ENCODE data around the gene FADS2. TPM values are rescaled to one million over a fixed set of nuclear protein-coding genes. Genes with fewer than 3 reads are reported as not detected.

FADS2 gene
- total and polyA plus RNA-seq, 10 of the 15 experiments (the other 5 are each of a cell fraction or from before 2014, with no cell fraction given), result 3.3 to 313 (median 149) TPM

DNA sequence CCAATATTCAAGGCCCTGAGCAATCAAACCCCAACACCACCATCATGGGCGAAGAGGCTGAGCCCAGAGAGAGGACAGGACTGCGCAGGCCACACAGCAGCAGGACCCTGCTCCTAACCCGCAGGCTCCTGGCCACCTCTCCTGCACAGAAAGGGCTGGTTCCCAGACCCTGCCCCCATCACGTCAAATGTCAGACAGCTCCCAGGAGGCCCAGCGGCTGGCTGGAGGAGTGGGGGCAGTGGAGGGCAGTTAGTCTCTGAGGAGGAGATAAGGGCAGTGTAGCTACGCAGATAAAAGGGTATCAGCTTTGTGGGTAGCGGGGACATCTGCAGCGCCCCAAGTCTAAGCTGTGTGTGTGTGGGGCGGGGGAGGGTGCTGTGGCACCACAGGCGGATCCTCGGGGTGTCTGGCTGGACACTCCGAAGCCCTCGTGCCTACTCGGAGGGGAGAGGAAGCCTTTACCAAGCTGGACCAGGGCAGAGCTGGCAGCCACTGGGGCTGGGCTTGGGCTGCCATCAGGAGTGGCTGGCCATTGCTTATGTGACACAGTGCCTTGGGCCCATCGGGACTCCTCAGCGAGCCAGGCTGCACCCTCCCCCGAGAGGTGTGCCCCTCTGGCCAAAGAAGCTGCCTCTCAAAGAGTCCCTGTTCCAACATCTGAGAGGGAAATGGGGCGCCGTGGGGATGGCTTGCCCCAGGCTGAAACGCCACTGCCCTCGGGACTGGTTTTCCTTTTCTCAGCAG lies 41.8 kb downstream of the FADS2 start:
- BruUV-seq (replicated peaks), result no TSS peak
- H3K79me2 ChIP-seq (ENCODE audit: control insufficient read depth, insufficient read depth, low read length), result no peaks in the 10 kb centered on the region
- no peak overlapping the region for H3K9ac ChIP-seq (ENCODE audit: control insufficient read depth, insufficient read depth, low read length)
- ChIA-PET RAD21 (ENCODE audit: unreplicated experiment) (interaction anchor here (0.9 to 3.3 kb wide), 8 partner anchors 11 to 239 kb away, joined by 3 to 19 read pairs (median 8); no protein-coding TSS in a partner anchor), POLR2A (interaction anchor here (0.6 kb wide), 1 partner anchor 19 kb away, joined by 5 read pairs; no protein-coding TSS in a partner anchor), CTCF (interaction anchor here (0.7 to 5.3 kb wide), 15 partner anchors 11 to 239 kb away, joined by 3 to 49 read pairs (median 4); partner anchors contain the start of genes FADS2, FEN1 and TMEM258), SMC1A (ENCODE audit: uncharacterized antibody, unreplicated experiment) (interaction anchor here (0.7 to 2.4 kb wide), 7 partner anchors 12 to 212 kb away, joined by 3 to 13 read pairs (median 9); no protein-coding TSS in a partner anchor)
- in situ Hi-C loops (cut with MboI) (no loop called here), intact Hi-C loops (cut with micrococcal nuclease; ENCODE audit: unreplicated experiment) (loop anchor here (2.0 to 5.0 kb wide), 2 partner anchors 73 to 77 kb away; no protein-coding TSS in a partner anchor)
- WGBS (ENCODE audit: insufficient coverage, insufficient replicate concordance, low lambda C conversion rate, missing lambda C conversion rate), result 64% methylated on average over 21 of the region's 21 CpGs
- DNase-seq (ENCODE audit: low read depth, low spot score) (no peak), FAIRE-seq (no peak), ATAC-seq (no peak)
- H3K9me3 ChIP-seq (replicated peaks; ENCODE audit: control insufficient read depth, insufficient read depth, low read length), result no peaks in the 10 kb centered on the region
- no peak overlapping the region for H3K4me3 ChIP-seq
- no peak overlapping the region for H3K27ac ChIP-seq (ENCODE audit: control insufficient read depth, insufficient read depth)
- peak; percentile 27; the same call in 1 of the 2 replicates for TF ChIP-seq POLR2A (IDR thresholded peaks at IDR 0.05; ENCODE audit: low read depth, low read length)
- TF ChIP-seq NR2C2 (IDR thresholded peaks at IDR 0.05; ENCODE audit: borderline replicate concordance, control insufficient read depth, insufficient read length, low read depth), result no peak
- no peak overlapping the region for H2AFZ ChIP-seq (ENCODE audit: control insufficient read depth, low read depth, low read length)
- H3K4me2 ChIP-seq (ENCODE audit: control insufficient read depth, insufficient read depth), result no peak overlapping the region
- no peaks in the 10 kb centered on the region for H3K4me1 ChIP-seq (ENCODE audit: control insufficient read depth, insufficient read depth, low read length)
- H3K27me3 ChIP-seq (replicated peaks in 1 of 2; ENCODE audit: control insufficient read depth in 2 of 2, insufficient read depth in 2 of 2, low read length in 1 of 2), result no peaks in the 10 kb centered on the region; a peak in 1 of 4 replicates
- H3K36me3 ChIP-seq (ENCODE audit: control insufficient read depth in 2 of 2, insufficient read depth in 2 of 2, low read length in 1 of 2), result peaks cover 0 to 7% of the 10 kb centered on the region in 2 experiments; a peak in 3 of 4 replicates
- H4K20me1 ChIP-seq (ENCODE audit: control insufficient read depth, insufficient read depth), result no peaks in the 10 kb centered on the region

DNA sequence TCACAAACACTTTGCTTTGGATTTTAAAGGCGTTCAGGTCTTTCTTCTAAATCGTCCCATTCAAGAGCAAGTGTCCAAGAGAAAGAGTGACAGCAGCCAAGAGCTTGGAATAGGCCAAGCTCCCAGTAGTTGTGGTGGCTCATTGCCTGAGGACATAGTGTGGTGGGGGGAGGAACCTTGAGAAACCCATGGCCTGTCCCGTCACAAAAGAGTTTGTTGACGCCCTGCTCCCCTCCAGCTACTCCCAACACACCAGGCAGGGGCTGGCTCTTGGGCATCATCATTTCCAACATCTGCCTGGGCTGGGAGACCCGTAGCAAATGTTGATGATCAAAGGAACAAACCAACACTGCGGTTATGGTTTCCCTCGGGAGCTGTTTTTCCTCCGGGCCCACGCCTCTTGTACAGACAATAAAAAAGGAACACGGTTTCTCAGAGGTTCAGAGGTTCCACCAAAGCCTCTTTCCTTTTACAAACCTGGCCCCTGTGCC lies 42.5 kb downstream of the FADS2 start:
- H3K79me2 ChIP-seq (ENCODE audit: control insufficient read depth, insufficient read depth, low read length), result no peaks in the 10 kb centered on the region
- RAD21 ChIA-PET (ENCODE audit: unreplicated experiment), result interaction anchor here (0.6 to 3.3 kb wide), 10 partner anchors 10 to 873 kb away, joined by 3 to 19 read pairs (median 6); no protein-coding TSS in a partner anchor
- no peak overlapping the region for H3K4me3 ChIP-seq
- H3K36me3 ChIP-seq (ENCODE audit: control insufficient read depth in 2 of 2, insufficient read depth in 2 of 2, low read length in 1 of 2), result peaks cover 0 to 4% of the 10 kb centered on the region in 2 experiments; a peak in 2 of 4 replicates
- no peak overlapping the region for H2AFZ ChIP-seq (ENCODE audit: control insufficient read depth, low read depth, low read length)
- no peak overlapping the region for H3K27ac ChIP-seq (ENCODE audit: control insufficient read depth, insufficient read depth)
- SMC1A ChIA-PET (ENCODE audit: uncharacterized antibody, unreplicated experiment), result interaction anchor here (0.6 to 2.4 kb wide), 9 partner anchors 11 to 238 kb away, joined by 3 to 13 read pairs (median 9); no protein-coding TSS in a partner anchor
- intact Hi-C loops (cut with micrococcal nuclease; ENCODE audit: unreplicated experiment) (loop anchor here (2.0 to 5.0 kb wide), 2 partner anchors 73 to 76 kb away; no protein-coding TSS in a partner anchor), in situ Hi-C loops (cut with MboI) (no loop called here)
- no peak overlapping the region for H3K9ac ChIP-seq (ENCODE audit: control insufficient read depth, insufficient read depth, low read length)
- POLR2A ChIA-PET, result interaction anchor here (1.2 kb wide), 1 partner anchor 78 kb away, joined by 3 read pairs; the partner anchor contains the start of gene FEN1
- no peaks in the 10 kb centered on the region for H3K9me3 ChIP-seq (replicated peaks; ENCODE audit: control insufficient read depth, insufficient read depth, low read length)
- BruUV-seq (replicated peaks), result no TSS peak
- no peaks in the 10 kb centered on the region; a peak in 1 of 4 replicates for H3K27me3 ChIP-seq (replicated peaks in 1 of 2; ENCODE audit: control insufficient read depth in 2 of 2, insufficient read depth in 2 of 2, low read length in 1 of 2)
- H4K20me1 ChIP-seq (ENCODE audit: control insufficient read depth, insufficient read depth), result no peaks in the 10 kb centered on the region
- DNase-seq (ENCODE audit: low read depth, low spot score) (no peak), FAIRE-seq (peak; percentile 27), ATAC-seq (no peak; the same call in 2 of the 3 replicates)
- no peak overlapping the region for H3K4me2 ChIP-seq (ENCODE audit: control insufficient read depth, insufficient read depth)
- peak; percentile 18 for TF ChIP-seq MEF2B (IDR thresholded peaks at IDR 0.05; ENCODE audit: partially characterized antibody, poor library complexity, severe bottlenecking)
- no peak for TF ChIP-seq SMAD5 (IDR thresholded peaks at IDR 0.05; ENCODE audit: low read depth)
- H3K4me1 ChIP-seq (ENCODE audit: control insufficient read depth, insufficient read depth, low read length), result no peaks in the 10 kb centered on the region
- WGBS (ENCODE audit: insufficient coverage, insufficient replicate concordance, low lambda C conversion rate, missing lambda C conversion rate), result 9% methylated on average over 10 of the region's 10 CpGs
- CTCF ChIA-PET, result interaction anchor here (0.6 to 5.3 kb wide), 18 partner anchors 10 to 292 kb away, joined by 3 to 49 read pairs (median 4); partner anchors contain the start of genes FADS2, FEN1 and TMEM258

Data from GM12878 (cell line).